IMR-90 (cell line): ENCODE data around the gene RCAN2. TPM values are rescaled to one million over a fixed set of nuclear protein-coding genes. Genes with fewer than 3 reads are reported as not detected.

Experiments
- ATAC-seq: fragments of 200-7000 bp; cut with Tn5 transposase; 2 replicates; pipeline ENCODE4 v1.9.1; 2020; ENCODE audit warnings: low read depth, mild to moderate bottlenecking, moderate library complexity
- BruUV-seq: library from RNA; stranded (reverse); fragments of 400-500 nt; replicated peaks from 2 replicates; lab custom pipeline; 2021; lab: Mats Ljungman, UMichigan
- CTCF ChIA-PET: fragments of 300-600 bp; formaldehyde crosslinking; extraction: SDS; loops from one replicate; lab custom pipeline; 2021; ENCODE audit warnings: antibody characterized with exemption; lab: Yijun Ruan, JAX
- POLR2A ChIA-PET: fragments of 300-600 bp; sonication (Branson Sonifier 250); formaldehyde crosslinking; loops from one replicate; lab custom pipeline; 2022; ENCODE audit warnings: antibody characterized with exemption; ENCODE audit not compliant: unreplicated experiment; lab: Charles Lee
- DNase-seq: peaks from one replicate; pipeline ENCODE4 v3.0.0; 2013
- H2AFZ ChIP-seq: replicated peaks from 2 replicates; pipeline ENCODE3; 2013; ENCODE audit warnings: low read length, mild to moderate bottlenecking; ENCODE audit not compliant: poor library complexity
- H2AK5ac ChIP-seq: 2 replicates; pipeline ENCODE4 v1.6.1; 2013; ENCODE audit warnings: low read depth, low read length, inconsistent platforms
- H2AK9ac ChIP-seq: replicated peaks from 2 replicates; pipeline ENCODE3; 2013; ENCODE audit warnings: mild to moderate bottlenecking, low read depth, low read length, moderate library complexity; ENCODE audit not compliant: poor library complexity
- H2BK120ac ChIP-seq: 2 replicates; pipeline ENCODE4 v1.6.1; 2013; ENCODE audit warnings: low read depth, low read length, inconsistent platforms
- H2BK15ac ChIP-seq: 3 replicates; pipeline ENCODE4 v1.6.1; 2013; ENCODE audit warnings: low read depth, low read length, inconsistent platforms
- H2BK20ac ChIP-seq: 2 replicates; pipeline ENCODE4 v1.6.1; 2013; ENCODE audit warnings: low read depth, mild to moderate bottlenecking, inconsistent platforms, low read length, moderate library complexity
- H2BK5ac ChIP-seq: 2 replicates; pipeline ENCODE4 v1.6.1; 2013; ENCODE audit warnings: mild to moderate bottlenecking, low read depth, low read length, inconsistent platforms; ENCODE audit not compliant: poor library complexity, severe bottlenecking
- H3K14ac ChIP-seq: replicated peaks from 2 replicates; pipeline ENCODE4 v1.6.1; 2013; ENCODE audit warnings: low read depth, low read length, inconsistent platforms
- H3K18ac ChIP-seq: 2 replicates; pipeline ENCODE4 v1.6.1; 2013; ENCODE audit warnings: low read depth, low read length, control low read depth
- H3K23ac ChIP-seq: 2 replicates; pipeline ENCODE4 v1.6.1; 2013; ENCODE audit warnings: low read depth, low read length, inconsistent platforms
- H3K27ac ChIP-seq: 2 replicates; pipeline ENCODE4 v1.5.1; 2013; ENCODE audit warnings: mild to moderate bottlenecking, control low read depth, low read length; ENCODE audit not compliant: insufficient read depth
- H3K27me3 ChIP-seq: 2 replicates; pipeline ENCODE4 v1.6.1; 2013; ENCODE audit warnings: low read length; ENCODE audit not compliant: control insufficient read depth, insufficient read depth
- H3K36me3 ChIP-seq: 2 replicates; pipeline ENCODE4 v1.6.1; 2013; ENCODE audit warnings: low read length, mixed read lengths; ENCODE audit not compliant: control insufficient read depth, insufficient read depth
- H3K4ac ChIP-seq: 2 replicates; pipeline ENCODE4 v1.6.1; 2013; ENCODE audit warnings: low read depth, low read length, inconsistent platforms
- H3K4me1 ChIP-seq: 2 replicates; pipeline ENCODE4 v1.6.1; 2013; ENCODE audit warnings: low read length, mixed read lengths; ENCODE audit not compliant: control insufficient read depth, insufficient read depth
- H3K4me2 ChIP-seq: 2 replicates; pipeline ENCODE4 v1.6.1; 2013; ENCODE audit warnings: low read depth, mild to moderate bottlenecking, control low read depth, low read length, moderate library complexity
- H3K4me3 ChIP-seq: 2 replicates; pipeline ENCODE4 v1.5.1; 2013; ENCODE audit warnings: low read depth, mild to moderate bottlenecking, control low read depth, low read length, moderate library complexity; ENCODE audit not compliant: insufficient read depth
- H3K56ac ChIP-seq: 2 replicates; pipeline ENCODE4 v1.6.1; 2013; ENCODE audit warnings: low read length, inconsistent platforms; ENCODE audit not compliant: insufficient read depth; ENCODE audit errors: extremely low read depth
- H3K79me1 ChIP-seq, 2 experiments: 2 replicates each; pipeline ENCODE4 v1.6.1; 2013; ENCODE audit warnings: low read length in 2 of 2, inconsistent platforms in 1 of 2, low read depth in 1 of 2
- H3K9ac ChIP-seq: 2 replicates; pipeline ENCODE4 v1.6.1; 2013; ENCODE audit warnings: low read depth, low read length, control low read depth
- H3K9me1 ChIP-seq: 2 replicates; pipeline ENCODE4 v1.6.1; 2013; ENCODE audit warnings: low read length, inconsistent platforms; ENCODE audit not compliant: insufficient read depth
- H3K9me3 ChIP-seq: 2 replicates; pipeline ENCODE4 v1.6.1; 2013; ENCODE audit warnings: low read length; ENCODE audit not compliant: control insufficient read depth, insufficient read depth
- H4K20me1 ChIP-seq: 2 replicates; pipeline ENCODE4 v1.6.1; 2013; ENCODE audit warnings: low read length, inconsistent platforms; ENCODE audit not compliant: insufficient read depth
- H4K5ac ChIP-seq: 2 replicates; pipeline ENCODE4 v1.6.1; 2013; ENCODE audit warnings: mild to moderate bottlenecking, low read depth, low read length, control low read depth
- H4K8ac ChIP-seq, 2 experiments: 2 replicates each; pipeline ENCODE4 v1.6.1; 2013; ENCODE audit warnings: low read depth in 2 of 2, low read length in 2 of 2, control low read depth in 1 of 2, inconsistent platforms in 1 of 2
- H4K91ac ChIP-seq: 2 replicates; pipeline ENCODE4 v1.6.1; 2013; ENCODE audit warnings: low read depth, low read length, inconsistent platforms; ENCODE audit not compliant: insufficient read depth
- MAFK ChIP-seq: IDR thresholded peaks from 2 replicates; pipeline ENCODE4 v1.6.1; 2012; ENCODE audit warnings: low read depth, low read length, improper control_type of control experiment
- SMC3 ChIP-seq: fragments of 150-350 bp; IDR thresholded peaks from 2 replicates; pipeline ENCODE4 v1.6.1; 2016; ENCODE audit warnings: low read depth, mild to moderate bottlenecking, antibody characterized with exemption, low read length, moderate library complexity
- USF2 ChIP-seq: fragments of 150-350 bp; IDR thresholded peaks from 2 replicates; pipeline ENCODE4 v1.6.1; 2017; ENCODE audit warnings: mild to moderate bottlenecking, antibody characterized with exemption, low read length, low read depth
- WGBS, 2 experiments: methylation state at CpG; one replicate each; pipeline versions ENCODE4 v1.1.5 to v1.1.7; 2013; ENCODE audit warnings: missing lambda C conversion rate in 2 of 2; ENCODE audit not compliant: insufficient read length in 1 of 2; ENCODE audit errors: extremely low coverage in 2 of 2; 5-methylcytosine and 5-hydroxymethylcytosine counted together
- dilution Hi-C: fragments of 300-500 bp; cut with HindIII; formaldehyde crosslinking; loops from one replicate; pipeline ENCODE4 v1.14.3; 2018; ENCODE audit warnings: low sequenced_read_pairs; ENCODE audit not compliant: unreplicated experiment
- in situ Hi-C: fragments of 300-500 bp; cut with MboI; formaldehyde crosslinking; loops from 3 replicates; pipeline ENCODE4 v1.14.3; 2019; ENCODE audit warnings: low sequenced_read_pairs, inconsistent platforms, mixed read lengths
- intact Hi-C: fragments of 100-400 bp; cut with micrococcal nuclease; formaldehyde crosslinking; loops from 2 replicates; pipeline ENCODE4 v1.10.0; 2022
- polyA plus RNA-seq, 3 experiments: library from polyadenylated mRNA; depleted of rRNA; stranded (reverse); fragments of >200 nt; gene quantifications; 2 replicates each; pipeline ENCODE4 v1.2.3, GENCODE V29; 2012; ENCODE audit warnings: low replicate concordance in 1 of 3
- total RNA-seq: library from RNA; depleted of rRNA; stranded (reverse); fragments of >200 nt; gene quantifications from 2 replicates; pipeline ENCODE4 v1.2.3, GENCODE V29; 2012

The RCAN2 gene
- total and polyA plus RNA-seq, 2 of the 4 experiments (the other 2 are of a cell fraction): 1.3 to 1.8 TPM

DNA sequence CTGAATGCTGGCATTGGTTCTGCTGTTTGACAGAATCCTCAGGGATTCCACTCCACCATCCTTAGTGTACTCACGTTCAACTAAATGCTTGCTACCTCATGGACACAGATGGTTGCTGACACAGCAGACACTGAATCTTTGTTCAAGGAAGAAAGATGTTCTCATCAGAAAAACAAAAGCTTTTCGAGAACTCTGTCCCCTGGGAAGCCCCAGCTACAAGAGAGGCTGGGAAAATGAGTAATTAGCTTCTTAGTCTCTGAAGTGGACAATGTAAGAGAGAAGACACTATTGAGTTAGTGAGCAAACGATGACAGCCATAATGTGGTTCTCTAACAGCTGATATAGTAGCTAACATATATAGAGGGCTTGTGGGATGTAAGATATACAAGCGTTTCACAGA is 289.5 kb downstream of the RCAN2 start:
- H3K9me1 ChIP-seq: no peaks in the 10 kb centered on the region
- H3K27ac ChIP-seq: no peak overlapping the region
- no peak overlapping the region for H3K9ac ChIP-seq
- no peak overlapping the region for H2BK20ac ChIP-seq
- H2AFZ ChIP-seq: no peak overlapping the region
- no CpG with 5 or more reads among the region's 4 CpGs for WGBS, 2 experiments
- no peaks in the 10 kb centered on the region for H3K27me3 ChIP-seq
- no peaks in the 10 kb centered on the region for H3K36me3 ChIP-seq
- no peak overlapping the region for H3K23ac ChIP-seq
- no peaks in the 10 kb centered on the region for H4K20me1 ChIP-seq
- no peak overlapping the region for H3K4me3 ChIP-seq
- in situ Hi-C loops (no loop called here), intact Hi-C loops (no loop called here), dilution Hi-C loops (no loop called here)
- no peak overlapping the region for H2BK15ac ChIP-seq
- H3K4me1 ChIP-seq: no peaks in the 10 kb centered on the region
- CTCF ChIA-PET: no interaction called here
- no peaks in the 10 kb centered on the region for H3K79me1 ChIP-seq
- BruUV-seq: no TSS peak
- H2BK5ac ChIP-seq: no peak overlapping the region
- no peak overlapping the region for H3K18ac ChIP-seq
- no peak overlapping the region for H3K56ac ChIP-seq
- ATAC-seq: no peak
- no peak for TF ChIP-seq USF2
- no peak for TF ChIP-seq MAFK
- TF ChIP-seq SMC3: no peak
- no peaks in the 10 kb centered on the region for H3K9me3 ChIP-seq
- POLR2A ChIA-PET: no interaction called here
- H4K5ac ChIP-seq: no peak overlapping the region
- H2BK120ac ChIP-seq: no peak overlapping the region
- H3K4ac ChIP-seq: no peak overlapping the region
- no peak overlapping the region for H2AK5ac ChIP-seq
- H3K4me2 ChIP-seq: no peak overlapping the region
- DNase-seq: no peak
- H4K8ac ChIP-seq: no peak overlapping the region
- H4K91ac ChIP-seq: no peak overlapping the region
- no peak overlapping the region for H2AK9ac ChIP-seq
- no peak overlapping the region for H3K14ac ChIP-seq
